GM12878 (cell line): Measurements from ENCODE around the gene USP12. TPM values are rescaled to one million over a fixed set of nuclear protein-coding genes. Genes with fewer than 3 reads are reported as not detected.

Source experiments
- CBX3 ChIP-seq: fragments of 200-600 bp; sonication (generic); IDR thresholded peaks from 2 replicates; pipeline ENCODE4 v1.6.1; 2016; ENCODE audit warnings: low read depth, borderline replicate concordance
- CEBPB ChIP-seq, 2 experiments: fragments of 150-350 bp in 1 of 2; IDR thresholded peaks; 2 replicates each; pipeline ENCODE4 v1.6.1; 2012 to 2014; ENCODE audit warnings: low read depth in 2 of 2, low read length in 2 of 2, borderline replicate concordance in 1 of 2, inconsistent platforms in 1 of 2
- MEF2A ChIP-seq: IDR thresholded peaks from 2 replicates; pipeline ENCODE4 v1.6.1; 2011; ENCODE audit warnings: low read depth, mild to moderate bottlenecking, low read length, moderate library complexity; ENCODE audit not compliant: insufficient read depth
- NR2C2 ChIP-seq: IDR thresholded peaks from 2 replicates; pipeline ENCODE4 v1.6.1; 2011; ENCODE audit warnings: borderline replicate concordance, low read depth; ENCODE audit not compliant: control insufficient read depth, insufficient read length
- POU2F2 ChIP-seq: IDR thresholded peaks from 3 replicates; pipeline ENCODE4 v1.6.1; 2011; ENCODE audit warnings: low read depth, mild to moderate bottlenecking, low read length, borderline replicate concordance
- YY1 ChIP-seq: IDR thresholded peaks from 2 replicates; pipeline ENCODE4 v1.6.1; 2011; ENCODE audit warnings: low read depth, mild to moderate bottlenecking, low read length
- ZNF207 ChIP-seq: fragments of 450-650 bp; IDR thresholded peaks from 2 replicates; pipeline ENCODE4 v1.6.1; 2014; ENCODE audit warnings: antibody characterized with exemption, mild to moderate bottlenecking, borderline replicate concordance
- polyA plus RNA-seq, 11 experiments: library from polyadenylated mRNA; depleted of rRNA in 4 of 11; unstranded in 6 of 11; stranded (reverse) in 5 of 11; fragments of >200 nt; fragmentation: Nextera tagmentation in 4 of 11; fragmentation: Illumina TruSeq in 1 of 11; extraction: Ambion mirVana in 4 of 11; extraction: Trizol in 1 of 11; gene quantifications; 1 replicate in 1 of 11; 2 replicates in 10 of 11; pipeline versions ENCODE4 v1.2.1 to v1.2.3, GENCODE V29; 2011 to 2016; ENCODE audit warnings: inconsistent platforms in 2 of 11, missing spikeins in 2 of 11, low read depth in 1 of 11
- total RNA-seq, 4 experiments: library from RNA; depleted of rRNA in 3 of 4; stranded (reverse); fragments of >200 nt in 3 of 4; fragmentation: Illumina TruSeq in 1 of 4; extraction: Trizol in 1 of 4; gene quantifications; 2 replicates each; pipeline versions ENCODE4 v1.2.1 to v1.2.3, GENCODE V29; 2013 to 2021
- TF ChIP-seq, protein P1 (sequence below): IDR thresholded peaks from 2 replicates; pipeline ENCODE4 v1.6.1; 2012; ENCODE audit warnings: mild to moderate bottlenecking, low read depth, low read length
- TF ChIP-seq, protein P2 (sequence below): fragments of 450-650 bp; formaldehyde crosslinking; IDR thresholded peaks from 2 replicates; pipeline ENCODE4 v1.4.0; 2022; ENCODE audit warnings: mild to moderate bottlenecking, moderate library complexity
- TF ChIP-seq, protein P3 (sequence below): fragments of 450-650 bp; IDR thresholded peaks from 2 replicates; pipeline ENCODE4 v1.6.1; 2017; ENCODE audit warnings: mild to moderate bottlenecking, low read depth, inconsistent platforms; ENCODE audit not compliant: poor library complexity, severe bottlenecking

USP12 gene
- total and polyA plus RNA-seq, 10 of the 15 experiments (the other 5 are each of a cell fraction or from before 2014, with no cell fraction given): 3.5 to 32.2 (median 24.6) TPM

DNA sequence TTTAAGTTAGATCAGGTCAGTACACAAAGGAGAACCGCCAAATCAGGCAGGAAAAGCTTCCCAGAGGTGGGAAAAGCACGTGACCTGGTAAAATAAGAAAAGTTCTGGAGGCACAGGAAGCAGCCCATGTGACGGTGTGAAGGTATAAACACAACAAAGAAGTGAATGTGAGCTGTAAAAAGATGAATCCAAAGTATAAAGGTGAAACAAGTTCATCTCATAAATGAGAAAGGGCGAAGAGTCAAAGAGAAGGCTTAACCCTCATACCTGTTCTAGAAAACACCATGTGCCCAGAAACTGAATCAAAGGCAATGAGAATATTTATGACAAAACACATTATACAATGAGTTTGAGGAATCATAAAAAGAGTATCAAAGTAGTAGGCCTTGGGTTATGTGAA, 47.0 kb downstream of the USP12 start (continued):
- TF ChIP-seq, protein P1, sequence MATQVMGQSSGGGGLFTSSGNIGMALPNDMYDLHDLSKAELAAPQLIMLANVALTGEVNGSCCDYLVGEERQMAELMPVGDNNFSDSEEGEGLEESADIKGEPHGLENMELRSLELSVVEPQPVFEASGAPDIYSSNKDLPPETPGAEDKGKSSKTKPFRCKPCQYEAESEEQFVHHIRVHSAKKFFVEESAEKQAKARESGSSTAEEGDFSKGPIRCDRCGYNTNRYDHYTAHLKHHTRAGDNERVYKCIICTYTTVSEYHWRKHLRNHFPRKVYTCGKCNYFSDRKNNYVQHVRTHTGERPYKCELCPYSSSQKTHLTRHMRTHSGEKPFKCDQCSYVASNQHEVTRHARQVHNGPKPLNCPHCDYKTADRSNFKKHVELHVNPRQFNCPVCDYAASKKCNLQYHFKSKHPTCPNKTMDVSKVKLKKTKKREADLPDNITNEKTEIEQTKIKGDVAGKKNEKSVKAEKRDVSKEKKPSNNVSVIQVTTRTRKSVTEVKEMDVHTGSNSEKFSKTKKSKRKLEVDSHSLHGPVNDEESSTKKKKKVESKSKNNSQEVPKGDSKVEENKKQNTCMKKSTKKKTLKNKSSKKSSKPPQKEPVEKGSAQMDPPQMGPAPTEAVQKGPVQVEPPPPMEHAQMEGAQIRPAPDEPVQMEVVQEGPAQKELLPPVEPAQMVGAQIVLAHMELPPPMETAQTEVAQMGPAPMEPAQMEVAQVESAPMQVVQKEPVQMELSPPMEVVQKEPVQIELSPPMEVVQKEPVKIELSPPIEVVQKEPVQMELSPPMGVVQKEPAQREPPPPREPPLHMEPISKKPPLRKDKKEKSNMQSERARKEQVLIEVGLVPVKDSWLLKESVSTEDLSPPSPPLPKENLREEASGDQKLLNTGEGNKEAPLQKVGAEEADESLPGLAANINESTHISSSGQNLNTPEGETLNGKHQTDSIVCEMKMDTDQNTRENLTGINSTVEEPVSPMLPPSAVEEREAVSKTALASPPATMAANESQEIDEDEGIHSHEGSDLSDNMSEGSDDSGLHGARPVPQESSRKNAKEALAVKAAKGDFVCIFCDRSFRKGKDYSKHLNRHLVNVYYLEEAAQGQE: no peak
- no peak for TF ChIP-seq MEF2A
- TF ChIP-seq YY1: no peak
- no peak for TF ChIP-seq ZNF207
- TF ChIP-seq CBX3: no peak
- no peak for TF ChIP-seq POU2F2
- TF ChIP-seq NR2C2: no peak
- TF ChIP-seq, protein P2, sequence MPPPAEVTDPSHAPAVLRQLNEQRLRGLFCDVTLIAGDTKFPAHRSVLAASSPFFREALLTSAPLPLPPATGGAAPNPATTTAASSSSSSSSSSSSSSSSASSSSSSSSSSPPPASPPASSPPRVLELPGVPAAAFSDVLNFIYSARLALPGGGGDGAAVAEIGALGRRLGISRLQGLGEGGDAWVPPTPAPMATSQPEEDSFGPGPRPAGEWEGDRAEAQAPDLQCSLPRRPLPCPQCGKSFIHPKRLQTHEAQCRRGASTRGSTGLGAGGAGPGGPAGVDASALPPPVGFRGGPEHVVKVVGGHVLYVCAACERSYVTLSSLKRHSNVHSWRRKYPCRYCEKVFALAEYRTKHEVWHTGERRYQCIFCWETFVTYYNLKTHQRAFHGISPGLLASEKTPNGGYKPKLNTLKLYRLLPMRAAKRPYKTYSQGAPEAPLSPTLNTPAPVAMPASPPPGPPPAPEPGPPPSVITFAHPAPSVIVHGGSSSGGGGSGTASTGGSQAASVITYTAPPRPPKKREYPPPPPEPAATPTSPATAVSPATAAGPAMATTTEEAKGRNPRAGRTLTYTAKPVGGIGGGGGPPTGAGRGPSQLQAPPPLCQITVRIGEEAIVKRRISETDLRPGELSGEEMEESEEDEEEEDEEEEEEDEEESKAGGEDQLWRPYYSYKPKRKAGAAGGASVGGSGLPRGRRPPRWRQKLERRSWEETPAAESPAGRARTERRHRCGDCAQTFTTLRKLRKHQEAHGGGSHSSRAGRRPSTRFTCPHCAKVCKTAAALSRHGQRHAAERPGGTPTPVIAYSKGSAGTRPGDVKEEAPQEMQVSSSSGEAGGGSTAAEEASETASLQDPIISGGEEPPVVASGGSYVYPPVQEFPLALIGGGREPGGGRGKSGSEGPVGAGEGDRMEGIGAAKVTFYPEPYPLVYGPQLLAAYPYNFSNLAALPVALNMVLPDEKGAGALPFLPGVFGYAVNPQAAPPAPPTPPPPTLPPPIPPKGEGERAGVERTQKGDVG (CRISPR knock-in tag): no peak
- TF ChIP-seq, protein P3, sequence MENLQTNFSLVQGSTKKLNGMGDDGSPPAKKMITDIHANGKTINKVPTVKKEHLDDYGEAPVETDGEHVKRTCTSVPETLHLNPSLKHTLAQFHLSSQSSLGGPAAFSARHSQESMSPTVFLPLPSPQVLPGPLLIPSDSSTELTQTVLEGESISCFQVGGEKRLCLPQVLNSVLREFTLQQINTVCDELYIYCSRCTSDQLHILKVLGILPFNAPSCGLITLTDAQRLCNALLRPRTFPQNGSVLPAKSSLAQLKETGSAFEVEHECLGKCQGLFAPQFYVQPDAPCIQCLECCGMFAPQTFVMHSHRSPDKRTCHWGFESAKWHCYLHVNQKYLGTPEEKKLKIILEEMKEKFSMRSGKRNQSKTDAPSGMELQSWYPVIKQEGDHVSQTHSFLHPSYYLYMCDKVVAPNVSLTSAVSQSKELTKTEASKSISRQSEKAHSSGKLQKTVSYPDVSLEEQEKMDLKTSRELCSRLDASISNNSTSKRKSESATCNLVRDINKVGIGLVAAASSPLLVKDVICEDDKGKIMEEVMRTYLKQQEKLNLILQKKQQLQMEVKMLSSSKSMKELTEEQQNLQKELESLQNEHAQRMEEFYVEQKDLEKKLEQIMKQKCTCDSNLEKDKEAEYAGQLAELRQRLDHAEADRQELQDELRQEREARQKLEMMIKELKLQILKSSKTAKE: no peak
- TF ChIP-seq CEBPB (IDR thresholded peaks at IDR 0.05; ENCODE audit: borderline replicate concordance in 1 of 2, low read depth in 2 of 2, low read length in 2 of 2): no peak
- TF ChIP-seq, all 136 proteins: peak for 0
